ENCODE results near the gene PEX13. TPM values are rescaled to one million over a fixed set of nuclear protein-coding genes. Genes with fewer than 3 reads are reported as not detected.

The PEX13 gene
- polyA plus RNA-seq, 1 donor (not counting 4 experiments of a cell fraction or from before 2014, with no cell fraction given), result 35.9 TPM

- Histone ChIP-seq H3K9me3 (ENCODE audit: control insufficient read depth, low read depth, low read length) (no peaks in the 10 kb centered on the region), H3K79me2 (ENCODE audit: control insufficient read depth, insufficient read depth, low read length) (peaks cover 60% of the 10 kb centered on the region), H3K9ac (ENCODE audit: control insufficient read depth, extremely low read depth, insufficient read depth, low read length) (peak overlapping the region; percentile 100), H3K4me3 (ENCODE audit: control insufficient read depth in 2 of 3, extremely low read depth in 1 of 3, insufficient read depth in 2 of 3, low read depth in 1 of 3, low read length in 3 of 3) (peak overlapping the region; percentile 81 to 100 (median 97)), H3K9me1 (ENCODE audit: control insufficient read depth, extremely low read depth, insufficient read depth, low read length) (no peaks in the 10 kb centered on the region), H3K36me3 (ENCODE audit: control insufficient read depth in 2 of 2, extremely low read depth in 1 of 2, insufficient read depth in 2 of 2, low read length in 2 of 2) (peaks cover 4 to 5% of the 10 kb centered on the region in 2 experiments), H3K27me3 (ENCODE audit: control insufficient read depth, extremely low read depth, insufficient read depth, low read length) (no peaks in the 10 kb centered on the region), H3K27ac (ENCODE audit: control insufficient read depth, insufficient read depth, low read length) (peak overlapping the region; percentile 99), H3K4me1 (ENCODE audit: control insufficient read depth, extremely low read depth, insufficient read depth, low read length) (peaks cover 22% of the 10 kb centered on the region), H3K4me2 (ENCODE audit: control insufficient read depth, extremely low read depth, insufficient read depth, low read depth, low read length) (peak overlapping the region; percentile 87), H4K20me1 (ENCODE audit: control insufficient read depth, extremely low read depth, insufficient read depth, low read length) (no peaks in the 10 kb centered on the region), H2AFZ (ENCODE audit: control insufficient read depth, low read length) (no peak overlapping the region)
- dilution Hi-C loops (cut with MboI; ENCODE audit: extremely low pct_ligation_motif_present, low sequenced_read_pairs), result no loop called here
- TF ChIP-seq CTCF (optimal IDR thresholded peaks at IDR 0.05 in 1 of 3, IDR thresholded peaks at IDR 0.05 in 1 of 3, conservative IDR thresholded peaks at IDR 0.05 in 1 of 3; ENCODE audit: extremely low read depth in 1 of 3, insufficient read depth in 2 of 3, low read length in 3 of 3) (no peak), EZH2 (IDR thresholded peaks at IDR 0.05; ENCODE audit: low read length) (no peak)
- FAIRE-seq (no peak), DNase-seq (ENCODE audit: low read depth, low spot score) (no peak)
These were observed 1.3 kb downstream of the PEX13 start for GRCh38 chr2:61018798-61019197.

DNA sequence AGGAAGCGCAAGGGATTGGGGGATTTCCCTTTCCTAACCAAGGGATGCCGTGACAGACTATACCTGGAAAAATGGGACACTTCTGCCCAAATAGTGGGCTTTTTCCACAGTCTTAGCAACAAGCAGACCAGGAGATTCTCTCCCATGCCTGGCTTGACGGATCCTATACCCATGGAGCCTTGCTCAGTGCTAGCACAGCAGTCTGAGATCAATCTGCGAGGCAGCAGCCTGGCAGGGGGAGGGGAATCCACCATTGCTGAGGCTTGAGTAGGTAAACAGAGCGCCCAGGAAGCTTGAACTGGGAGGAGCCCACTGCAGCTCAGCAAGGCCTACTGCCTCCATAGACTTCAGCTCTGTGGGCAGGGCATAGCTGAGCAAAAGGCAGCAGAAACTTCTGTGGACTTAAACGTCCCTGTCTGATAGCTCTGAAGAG, 3.7 kb downstream of the PEX13 start:
- DNase-seq (ENCODE audit: low read depth, low spot score) (no peak), FAIRE-seq (no peak)
- Histone ChIP-seq H2AFZ (ENCODE audit: control insufficient read depth, low read length) (no peak overlapping the region), H3K36me3 (ENCODE audit: control insufficient read depth in 2 of 2, extremely low read depth in 1 of 2, insufficient read depth in 2 of 2, low read length in 2 of 2) (peaks cover 4 to 5% of the 10 kb centered on the region in 2 experiments), H3K4me1 (ENCODE audit: control insufficient read depth, extremely low read depth, insufficient read depth, low read length) (peaks cover 2% of the 10 kb centered on the region), H3K27ac (ENCODE audit: control insufficient read depth, insufficient read depth, low read length) (no peak overlapping the region), H3K4me3 (ENCODE audit: control insufficient read depth in 2 of 3, extremely low read depth in 1 of 3, insufficient read depth in 2 of 3, low read depth in 1 of 3, low read length in 3 of 3) (no peak overlapping the region), H3K79me2 (ENCODE audit: control insufficient read depth, insufficient read depth, low read length) (peaks cover 68% of the 10 kb centered on the region), H3K9ac (ENCODE audit: control insufficient read depth, extremely low read depth, insufficient read depth, low read length) (no peak overlapping the region), H3K4me2 (ENCODE audit: control insufficient read depth, extremely low read depth, insufficient read depth, low read depth, low read length) (no peak overlapping the region), H3K9me1 (ENCODE audit: control insufficient read depth, extremely low read depth, insufficient read depth, low read length) (no peaks in the 10 kb centered on the region), H4K20me1 (ENCODE audit: control insufficient read depth, extremely low read depth, insufficient read depth, low read length) (no peaks in the 10 kb centered on the region), H3K9me3 (ENCODE audit: control insufficient read depth, low read depth, low read length) (no peaks in the 10 kb centered on the region), H3K27me3 (ENCODE audit: control insufficient read depth, extremely low read depth, insufficient read depth, low read length) (no peaks in the 10 kb centered on the region)
- dilution Hi-C loops (cut with MboI; ENCODE audit: extremely low pct_ligation_motif_present, low sequenced_read_pairs), result no loop called here
- TF ChIP-seq CTCF (optimal IDR thresholded peaks at IDR 0.05 in 1 of 3, IDR thresholded peaks at IDR 0.05 in 1 of 3, conservative IDR thresholded peaks at IDR 0.05 in 1 of 3; ENCODE audit: extremely low read depth in 1 of 3, insufficient read depth in 2 of 3, low read length in 3 of 3) (no peak), EZH2 (IDR thresholded peaks at IDR 0.05; ENCODE audit: low read length) (no peak)

Measured in keratinocyte (primary cell).